CD4-positive, alpha-beta T cell treated with Interleukin-6 for 4 hours (primary cell): ENCODE results near the gene DDO.
"Not testable (repeated sequence)": the region's sequence is repeated elsewhere in the genome, so short reads cannot be mapped to it uniquely, and the experiment has no call there.

Source experiments
- DNase-seq: peaks from one replicate; pipeline ENCODE4 v3.0.0-alpha.2; 2020; ENCODE audit warnings: mixed read lengths

DDO gene

DNA sequence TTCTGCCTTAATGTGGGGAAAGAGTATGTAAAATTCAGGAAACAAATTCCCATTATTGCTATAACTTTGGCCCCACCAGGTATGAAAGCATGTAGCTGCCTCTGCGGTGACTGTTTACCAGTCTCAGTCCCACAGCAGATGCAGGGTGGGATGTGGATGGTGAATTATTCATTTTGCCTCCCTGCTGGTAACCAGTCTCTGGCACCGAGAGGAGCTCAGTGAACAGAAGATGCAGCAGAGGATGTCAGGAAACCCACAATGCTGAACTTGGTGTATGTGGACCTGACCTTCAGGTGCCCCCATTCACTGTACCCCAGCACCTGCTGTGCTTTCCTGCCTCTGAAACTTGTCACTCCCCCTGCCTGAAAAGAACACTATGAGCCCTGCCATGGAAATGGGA is 48.4 kb downstream of the DDO start:
- no peak for DNase-seq

GRCh38 chr6:110366256-110366655 is 49.1 kb downstream of the DDO start:
- DNase-seq = no peak

DNA sequence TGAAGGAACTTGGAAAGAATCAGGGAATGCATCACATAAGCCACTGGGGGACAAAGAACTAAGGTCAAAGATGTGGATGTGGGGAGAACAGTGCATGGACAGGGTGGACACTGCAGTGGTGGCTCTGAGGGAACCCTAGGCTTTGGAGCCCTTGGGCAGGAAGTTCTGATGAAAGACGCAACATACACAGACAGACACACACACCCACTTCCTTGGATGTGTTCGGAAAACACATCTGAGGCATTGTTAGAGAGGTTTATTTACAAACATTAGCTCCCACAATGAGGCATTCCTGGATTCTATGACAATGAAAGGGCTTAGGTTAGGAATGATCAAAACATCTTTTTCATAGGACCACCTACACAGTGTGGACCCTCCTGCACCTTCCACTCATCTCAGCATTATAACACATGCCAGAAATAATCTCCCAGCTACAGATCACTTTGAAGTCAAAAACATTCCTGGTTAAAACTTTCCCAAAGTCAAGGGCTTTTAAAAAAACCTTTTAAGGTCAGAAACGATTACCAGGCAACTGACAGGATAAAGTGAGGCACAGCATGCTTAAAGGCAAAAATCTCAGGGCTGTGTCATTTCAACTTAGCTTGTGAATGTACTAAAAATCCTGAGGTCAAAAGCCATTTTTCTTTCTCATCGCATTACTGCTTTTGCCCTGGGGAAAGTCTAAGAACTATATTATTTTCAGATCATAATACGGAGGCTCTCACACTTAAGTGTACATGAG is 50.8 kb downstream of the DDO start:
- DNase-seq = no peak

GRCh38 chr6:110363748-110364147 is 51.6 kb downstream of the DDO start:
- DNase-seq = no peak

- no peak for DNase-seq
Observed at GRCh38 chr6:110360676-110361075, 54.7 kb downstream of the DDO start.

- DNase-seq = no peak
Observed at GRCh38 chr6:110359556-110359955, 55.8 kb downstream of the DDO start.

DNA sequence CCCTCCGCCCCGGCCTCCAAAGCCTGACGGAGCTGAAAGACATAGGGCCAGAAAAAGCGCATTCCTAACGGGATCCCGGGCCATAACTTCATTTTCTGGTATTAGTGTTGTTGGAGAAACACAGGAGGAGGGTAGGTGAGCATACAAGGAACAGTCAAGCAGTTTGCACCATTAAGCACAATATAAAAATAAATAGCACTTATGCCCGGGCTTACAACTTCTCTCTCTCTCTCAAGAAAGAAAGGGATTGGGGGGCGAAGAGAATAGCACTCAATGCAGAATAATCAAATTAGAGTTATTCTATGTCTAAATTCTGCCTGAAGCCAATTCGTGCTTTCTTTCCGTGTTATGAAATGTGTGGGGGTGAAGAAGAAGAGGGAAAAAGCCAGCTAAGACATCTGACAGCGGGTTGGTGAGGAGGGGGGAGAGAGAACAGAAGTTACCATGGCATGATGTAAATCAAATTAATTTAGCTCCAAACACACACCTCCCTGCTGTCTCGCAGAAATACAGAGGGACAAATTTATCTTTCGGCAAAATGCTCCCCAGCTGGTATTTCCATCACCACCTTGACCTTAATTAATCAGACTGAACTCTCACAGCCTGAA is 56.7 kb downstream of the DDO start:
- DNase-seq = no peak

DNA sequence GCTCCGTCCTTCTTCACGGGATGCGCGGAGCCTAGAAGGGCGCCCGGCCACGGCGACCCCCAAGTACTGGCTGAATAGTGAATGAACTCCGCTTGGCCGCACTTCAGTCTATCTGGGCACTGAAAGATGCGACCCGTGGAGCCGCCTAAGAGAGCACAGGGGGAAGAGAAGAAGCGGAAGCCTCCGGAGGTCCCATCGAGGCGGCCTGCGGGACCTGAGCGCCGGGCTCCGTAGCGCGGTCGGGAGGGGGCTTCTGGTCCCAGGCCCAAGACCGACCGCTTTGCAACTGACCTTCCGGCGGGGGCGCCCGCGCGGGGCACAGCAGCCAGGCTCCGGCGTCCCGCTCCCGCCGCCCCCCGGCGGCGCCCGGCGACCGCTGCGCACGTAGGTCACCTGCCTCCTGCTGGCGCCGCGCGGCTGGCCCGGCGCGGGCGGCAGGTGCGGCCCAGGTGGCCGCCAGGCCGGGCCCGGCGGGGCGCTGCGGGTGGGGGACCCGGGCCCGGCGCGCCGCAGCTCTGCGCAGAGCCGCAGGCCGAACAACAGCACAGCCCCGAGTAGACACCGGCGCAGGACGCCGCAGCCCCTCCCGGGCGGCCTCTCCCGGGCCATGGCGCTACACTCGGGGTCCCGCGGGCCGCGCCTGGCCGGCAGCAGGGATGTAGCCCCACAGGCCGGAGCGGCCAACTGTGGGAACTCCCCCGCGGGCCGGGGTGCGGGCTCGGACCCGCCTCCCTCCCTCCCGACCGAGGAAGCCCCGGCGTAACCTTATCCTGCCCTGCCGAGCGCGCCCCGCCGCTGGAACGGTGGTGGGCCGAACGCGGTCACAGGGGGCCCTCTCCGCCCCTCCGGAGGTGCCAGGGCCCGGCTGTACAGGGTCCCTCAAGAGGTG is 57.5 kb downstream of the DDO start, which contains the start of gene METTL24:
METTL24 (minus strand) TSS at position 686 of the 889 bp plus-strand sequence; CDS start at position 609, 77 bp downstream.
- DNase-seq = peak; percentile 7

DNA sequence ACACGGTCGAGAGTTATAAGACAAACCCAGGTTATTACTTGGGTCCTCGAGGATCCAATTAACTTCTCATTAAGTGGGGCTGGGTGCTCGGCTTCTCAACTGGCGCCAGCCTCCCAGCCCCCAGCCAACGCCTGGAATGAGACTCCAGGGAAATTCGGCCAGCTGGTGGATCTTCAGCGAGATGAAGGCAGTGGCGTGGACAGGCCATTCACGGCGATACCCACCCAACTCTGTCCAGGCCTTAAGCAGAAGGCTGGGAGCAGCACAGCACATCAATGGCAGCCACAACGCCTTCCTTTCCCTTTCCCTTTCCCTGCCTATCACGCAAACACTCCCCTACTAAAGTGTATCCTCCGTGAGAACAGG is 58.1 kb downstream of the DDO start:
- no peak for DNase-seq

DNA sequence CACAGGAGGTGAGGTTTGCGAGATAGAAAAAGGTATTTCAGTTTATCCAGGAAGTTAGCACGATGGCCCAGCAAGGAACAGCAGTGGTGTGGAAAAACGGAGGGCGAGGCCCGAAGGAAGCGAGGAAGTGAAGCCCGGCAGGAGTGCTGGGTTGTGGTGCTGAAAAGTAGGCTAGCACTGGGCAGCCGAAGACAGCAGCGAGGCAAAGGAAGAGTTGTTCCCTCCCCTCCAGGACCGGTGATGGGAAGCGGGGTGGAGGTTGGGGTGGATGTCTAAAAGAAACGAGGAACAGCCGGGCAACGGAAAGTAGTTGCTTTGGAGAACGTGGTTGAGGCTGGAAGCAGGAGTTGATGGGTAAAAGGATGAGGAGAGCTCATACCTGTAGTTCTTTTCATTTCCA is 58.6 kb downstream of the DDO start:
- no peak for DNase-seq

GRCh38 chr6:110355727-110356126 is 59.6 kb downstream of the DDO start:
- DNase-seq = no peak

DNA sequence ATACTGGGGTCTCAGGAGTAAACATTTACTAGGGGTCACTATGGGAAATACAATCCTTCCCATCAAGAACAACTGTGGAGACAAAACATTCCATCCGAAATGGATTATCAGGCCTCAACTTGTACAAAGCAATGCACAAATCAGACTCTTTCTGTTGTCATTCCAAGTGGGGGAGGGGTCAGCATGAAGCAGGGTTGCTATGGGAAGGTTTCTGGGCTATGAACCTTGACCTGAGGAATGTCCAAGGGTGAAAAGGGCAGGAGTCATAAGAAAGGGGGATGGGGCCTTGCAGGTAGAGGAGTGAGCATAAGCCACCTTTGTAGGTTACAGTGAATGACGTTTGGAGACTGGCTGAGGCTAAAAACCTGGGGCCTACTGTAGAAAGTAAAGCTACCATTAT is 60.4 kb downstream of the DDO start:
- no peak for DNase-seq

DNA sequence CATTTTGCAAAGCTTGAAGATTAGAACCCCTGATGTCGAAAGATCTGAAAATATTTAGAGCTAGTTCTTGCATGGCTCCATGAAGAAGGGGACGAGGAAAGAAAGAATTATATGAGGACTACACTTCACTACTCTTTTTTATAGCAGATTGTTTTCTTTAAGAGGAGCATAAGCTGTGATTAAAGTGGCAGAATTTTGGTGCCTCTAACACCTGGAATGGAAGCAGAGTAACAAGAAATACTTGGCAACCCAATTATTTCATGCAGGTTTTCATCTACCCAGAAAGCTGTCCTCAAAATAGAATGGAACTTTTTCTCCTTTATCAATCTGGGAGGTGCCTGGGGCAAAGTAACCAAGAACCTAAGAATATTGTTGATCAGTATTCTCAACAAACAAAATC is 61.2 kb downstream of the DDO start:
- DNase-seq = no peak

DNA sequence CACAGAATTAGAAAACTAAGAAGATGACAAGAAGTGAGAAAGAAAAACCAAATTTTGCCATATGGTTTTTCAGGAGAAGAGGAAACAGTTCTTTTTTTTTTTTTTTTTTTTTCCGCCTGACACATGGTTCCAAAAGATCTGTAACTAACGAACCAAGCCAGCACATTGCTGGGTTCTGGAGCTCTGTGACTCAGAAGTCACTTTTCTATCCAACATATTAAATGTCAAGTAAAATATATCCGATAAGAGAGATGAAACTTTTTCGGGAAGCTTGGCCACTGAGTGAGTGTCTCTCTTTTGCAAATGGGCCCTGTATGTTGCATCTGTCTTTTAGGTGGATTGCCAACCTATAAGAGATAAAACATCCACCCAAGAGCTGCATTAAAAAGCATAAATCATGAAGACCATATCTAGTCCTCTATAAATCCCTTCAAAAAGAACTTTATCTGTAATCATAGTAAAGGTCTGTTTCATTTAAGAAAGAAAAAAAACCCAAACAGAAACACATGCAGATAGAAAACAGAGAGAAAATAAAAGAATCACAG is 61.8 kb downstream of the DDO start:
- no peak for DNase-seq

DNA sequence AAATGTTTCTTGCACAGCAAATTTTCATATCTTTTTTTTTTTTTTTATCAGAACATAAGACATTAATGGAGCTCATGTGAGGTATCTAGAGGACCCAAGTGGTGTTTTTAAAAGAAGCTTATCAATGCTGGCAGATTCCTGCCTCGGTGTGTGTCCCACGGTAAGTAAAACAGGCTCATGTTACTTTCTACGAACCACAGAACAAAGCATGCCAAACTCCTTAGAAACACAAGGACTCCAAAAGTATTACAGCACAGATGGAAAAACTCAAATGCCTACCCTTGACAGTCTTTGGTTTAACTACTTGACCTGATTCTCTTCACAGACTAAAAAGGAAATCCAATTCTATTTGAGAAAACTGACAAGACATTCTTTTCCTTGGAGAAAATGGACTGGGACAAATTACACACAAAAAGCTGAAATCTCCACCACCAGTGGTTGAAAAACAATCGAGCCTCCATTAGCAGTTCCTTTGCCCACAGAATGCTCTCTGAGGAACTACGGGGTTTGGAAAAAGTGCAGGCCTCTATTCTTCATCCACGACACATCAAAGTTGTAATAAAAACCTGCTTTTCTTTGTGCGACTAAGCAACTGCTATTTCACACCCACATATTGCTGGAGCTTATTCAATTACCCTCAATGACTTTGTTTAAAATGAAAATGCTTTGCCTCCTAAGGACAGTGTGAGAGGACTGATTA is 62.7 kb downstream of the DDO start:
- DNase-seq = no peak

DNA sequence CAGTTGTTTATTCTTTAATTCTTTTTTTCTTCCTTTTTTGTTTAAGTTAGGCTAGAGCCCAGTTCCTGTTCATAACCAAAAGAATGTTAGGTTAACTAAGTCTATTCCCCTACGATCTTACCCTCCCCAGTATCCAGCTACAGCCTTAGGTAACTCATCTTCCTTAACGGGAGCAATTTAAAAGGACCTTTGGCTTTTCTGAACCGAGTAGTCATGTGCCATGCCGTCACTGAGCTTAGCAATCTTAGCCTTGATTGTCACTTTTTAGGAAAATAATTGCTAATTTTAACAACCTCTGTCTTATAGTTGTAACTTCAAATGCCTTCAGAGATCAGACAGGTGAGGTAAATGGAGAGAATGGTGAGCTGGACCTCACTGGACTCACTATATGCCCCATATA is 63.4 kb downstream of the DDO start:
- DNase-seq = no peak

DNA sequence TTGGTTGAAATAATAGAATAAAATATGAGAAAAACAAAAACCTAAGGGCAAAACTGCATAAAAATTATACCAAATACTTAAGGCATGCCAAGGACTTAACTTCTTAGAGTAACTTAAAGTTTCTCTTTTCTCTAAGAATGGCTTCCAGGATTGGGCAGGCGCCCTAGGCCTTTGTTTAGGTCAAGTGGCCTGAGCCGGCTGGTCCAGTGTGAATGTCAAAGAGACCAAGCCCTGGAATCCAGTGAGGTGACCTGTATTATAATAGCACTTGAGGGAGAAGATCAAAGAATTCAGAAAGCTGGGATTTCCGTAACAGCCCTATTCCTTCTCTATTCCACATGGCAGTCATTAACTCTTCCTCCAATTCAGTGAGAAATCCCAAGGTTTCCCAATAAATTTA is 63.8 kb downstream of the DDO start:
- DNase-seq = no peak

GRCh38 chr6:110350593-110350992 is 64.8 kb downstream of the DDO start:
- DNase-seq = not testable (repeated sequence)

DNA sequence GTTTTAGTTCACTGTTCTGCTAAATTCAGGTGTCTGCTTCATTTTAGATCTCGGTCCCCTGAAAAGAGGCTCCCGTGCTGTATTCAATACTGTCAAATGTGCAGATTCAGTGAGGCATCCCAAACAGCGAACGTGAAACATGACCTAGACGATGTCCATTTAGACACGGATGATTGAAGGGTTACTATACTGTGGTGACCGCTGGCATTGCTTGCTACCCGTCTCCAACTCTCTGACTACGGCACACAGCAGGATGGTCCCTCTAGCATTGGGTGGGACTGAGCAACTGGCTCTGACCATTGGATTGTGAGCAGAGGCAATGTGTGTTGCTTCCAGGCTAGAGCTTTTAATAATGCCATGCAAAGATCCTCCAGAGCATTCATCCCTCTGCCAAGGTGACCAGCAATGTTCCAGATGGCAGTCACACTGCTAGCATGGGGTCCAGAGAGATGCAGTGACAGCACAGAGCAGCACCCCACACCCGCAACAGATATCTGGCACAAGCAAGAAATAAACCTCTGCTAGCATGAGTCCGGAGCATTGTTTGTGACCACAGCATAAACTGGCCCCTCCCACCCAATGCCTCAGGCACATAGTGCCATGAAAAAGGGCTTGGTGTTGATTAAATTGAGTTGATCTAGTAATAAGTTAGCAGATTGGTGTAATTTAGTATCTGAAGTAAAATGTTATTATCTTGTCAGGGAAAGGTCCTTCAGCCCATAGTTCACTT is 66.2 kb downstream of the DDO start:
- no peak for DNase-seq

- no peak for DNase-seq
Observed at GRCh38 chr6:110345025-110345424, 70.3 kb downstream of the DDO start.

GRCh38 chr6:110342759-110343158 is 72.6 kb downstream of the DDO start:
- no peak for DNase-seq
